ENCODE measurements around the gene ANKRD2.

ANKRD2 gene

GRCh38 chr10:97539523-97540200 is 32.9 kb upstream of the ANKRD2 start:
- H3K4me3 ChIP-seq, result no peak overlapping the region
- H3K9me3 ChIP-seq, result no peaks in the 10 kb centered on the region
- H3K4me1 ChIP-seq, result no peaks in the 10 kb centered on the region
- H3K27me3 ChIP-seq (ENCODE audit: low read depth), result no peaks in the 10 kb centered on the region
- in situ Hi-C loops (cut with MboI; ENCODE audit: low sequenced_read_pairs), result no loop called here
- no peak for DNase-seq (ENCODE audit: low spot score in 2 of 2)
- no peaks in the 10 kb centered on the region for H3K36me3 ChIP-seq (replicated peaks)

- Histone ChIP-seq H3K9me3 (no peaks in the 10 kb centered on the region), H3K36me3 (replicated peaks) (no peaks in the 10 kb centered on the region), H3K4me3 (no peak overlapping the region), H3K27me3 (ENCODE audit: low read depth) (no peaks in the 10 kb centered on the region), H3K4me1 (no peaks in the 10 kb centered on the region)
- in situ Hi-C loops (cut with MboI; ENCODE audit: low sequenced_read_pairs), result no loop called here
- DNase-seq (ENCODE audit: low spot score in 2 of 2), result no peak
These were observed 31.7 kb upstream of the ANKRD2 start for GRCh38 chr10:97540669-97541500.

- Histone ChIP-seq H3K4me3 (no peak overlapping the region), H3K27me3 (ENCODE audit: low read depth) (no peaks in the 10 kb centered on the region), H3K9me3 (no peaks in the 10 kb centered on the region), H3K36me3 (replicated peaks) (no peaks in the 10 kb centered on the region), H3K4me1 (no peaks in the 10 kb centered on the region)
- no peak for DNase-seq (ENCODE audit: low spot score in 2 of 2)
- in situ Hi-C loops (cut with MboI; ENCODE audit: low sequenced_read_pairs), result no loop called here
These were observed 30.2 kb upstream of the ANKRD2 start for GRCh38 chr10:97542169-97543024.

- no peaks in the 10 kb centered on the region for H3K36me3 ChIP-seq (replicated peaks)
- H3K4me3 ChIP-seq, result no peak overlapping the region
- no peak for DNase-seq (ENCODE audit: low spot score in 2 of 2)
- H3K27me3 ChIP-seq (ENCODE audit: low read depth), result no peaks in the 10 kb centered on the region
- H3K4me1 ChIP-seq, result no peaks in the 10 kb centered on the region
- no peaks in the 10 kb centered on the region for H3K9me3 ChIP-seq
- in situ Hi-C loops (cut with MboI; ENCODE audit: low sequenced_read_pairs), result no loop called here
These were observed 29.5 kb upstream of the ANKRD2 start for GRCh38 chr10:97543025-97543546.

- no peaks in the 10 kb centered on the region for H3K36me3 ChIP-seq (replicated peaks)
These were observed 25.9 kb upstream of the ANKRD2 start for GRCh38 chr10:97546456-97547270.

GRCh38 chr10:97547271-97547600 is 25.3 kb upstream of the ANKRD2 start:
- DNase-seq (ENCODE audit: low spot score in 2 of 2), result no peak
- in situ Hi-C loops (cut with MboI; ENCODE audit: low sequenced_read_pairs), result no loop called here
- Histone ChIP-seq H3K27me3 (ENCODE audit: low read depth) (no peaks in the 10 kb centered on the region), H3K4me1 (no peaks in the 10 kb centered on the region), H3K9me3 (no peaks in the 10 kb centered on the region), H3K4me3 (no peak overlapping the region), H3K36me3 (replicated peaks) (no peaks in the 10 kb centered on the region)

More at GRCh38 chr10:97546456-97547270, 25.9 kb upstream of the ANKRD2 start:
- H3K27me3 ChIP-seq (ENCODE audit: low read depth), result no peaks in the 10 kb centered on the region
- no peaks in the 10 kb centered on the region for H3K9me3 ChIP-seq
- H3K4me3 ChIP-seq, result no peak overlapping the region
- no peaks in the 10 kb centered on the region for H3K4me1 ChIP-seq
- no peak for DNase-seq (ENCODE audit: low spot score in 2 of 2)
- in situ Hi-C loops (cut with MboI; ENCODE audit: low sequenced_read_pairs), result no loop called here

- no peak for DNase-seq (ENCODE audit: low spot score in 2 of 2)
- no peaks in the 10 kb centered on the region for H3K4me1 ChIP-seq
- H3K4me3 ChIP-seq, result no peak overlapping the region
- no peaks in the 10 kb centered on the region for H3K36me3 ChIP-seq (replicated peaks)
- no peaks in the 10 kb centered on the region for H3K9me3 ChIP-seq
- no peaks in the 10 kb centered on the region for H3K27me3 ChIP-seq (ENCODE audit: low read depth)
- in situ Hi-C loops (cut with MboI; ENCODE audit: low sequenced_read_pairs), result no loop called here
These were observed 24.6 kb upstream of the ANKRD2 start for GRCh38 chr10:97547962-97548361.

GRCh38 chr10:97548828-97549455 is 23.6 kb upstream of the ANKRD2 start:
- no peaks in the 10 kb centered on the region for H3K9me3 ChIP-seq
- H3K4me3 ChIP-seq, result no peak overlapping the region
- H3K4me1 ChIP-seq, result peaks cover 2% of the 10 kb centered on the region; the same call in 1 of the 2 replicates
- in situ Hi-C loops (cut with MboI; ENCODE audit: low sequenced_read_pairs), result no loop called here
- DNase-seq (ENCODE audit: low spot score in 2 of 2), result no peak
- no peaks in the 10 kb centered on the region for H3K27me3 ChIP-seq (ENCODE audit: low read depth)
- no peaks in the 10 kb centered on the region for H3K36me3 ChIP-seq (replicated peaks)

- Histone ChIP-seq H3K4me3 (no peak overlapping the region), H3K4me1 (peaks cover 2% of the 10 kb centered on the region; the same call in 1 of the 2 replicates), H3K9me3 (no peaks in the 10 kb centered on the region), H3K27me3 (ENCODE audit: low read depth) (no peaks in the 10 kb centered on the region), H3K36me3 (replicated peaks) (no peaks in the 10 kb centered on the region)
- no peak for DNase-seq (ENCODE audit: low spot score in 2 of 2)
- in situ Hi-C loops (cut with MboI; ENCODE audit: low sequenced_read_pairs), result loop anchor here (5.0 kb wide), 1 partner anchor 87 kb away; no protein-coding TSS in a partner anchor
These were observed 22.8 kb upstream of the ANKRD2 start for GRCh38 chr10:97549587-97550322.

GRCh38 chr10:97550336-97551149 is 22.0 kb upstream of the ANKRD2 start:
- no peak overlapping the region for H3K4me3 ChIP-seq
- no peaks in the 10 kb centered on the region for H3K36me3 ChIP-seq (replicated peaks)
- DNase-seq (ENCODE audit: low spot score in 2 of 2), result no peak
- H3K9me3 ChIP-seq, result no peaks in the 10 kb centered on the region; the same call in 1 of the 2 replicates
- H3K4me1 ChIP-seq, result peaks cover 2% of the 10 kb centered on the region; the same call in 1 of the 2 replicates
- no peaks in the 10 kb centered on the region for H3K27me3 ChIP-seq (ENCODE audit: low read depth)
- in situ Hi-C loops (cut with MboI; ENCODE audit: low sequenced_read_pairs), result loop anchor here (5.0 kb wide), 1 partner anchor 88 kb away; no protein-coding TSS in a partner anchor

- no peaks in the 10 kb centered on the region for H3K27me3 ChIP-seq (ENCODE audit: low read depth)
- no peak for DNase-seq (ENCODE audit: low spot score in 2 of 2)
- in situ Hi-C loops (cut with MboI; ENCODE audit: low sequenced_read_pairs), result loop anchor here (5.0 kb wide), 1 partner anchor 89 kb away; no protein-coding TSS in a partner anchor
- H3K9me3 ChIP-seq, result no peaks in the 10 kb centered on the region; the same call in 1 of the 2 replicates
- H3K4me1 ChIP-seq, result peaks cover 2% of the 10 kb centered on the region; the same call in 1 of the 2 replicates
- no peaks in the 10 kb centered on the region for H3K36me3 ChIP-seq (replicated peaks)
- no peak overlapping the region for H3K4me3 ChIP-seq
These were observed 21.3 kb upstream of the ANKRD2 start for GRCh38 chr10:97551271-97551670.

Measured in HAP-1 (cell line).